Stimulated activated CD8-positive, alpha-beta memory T cell treated with anti-CD3 and anti-CD28 coated beads, Interleukin-12 subunit alpha, Interleukin-12 subunit beta, amount 100 ng/mL, for 24 hours (primary cell): ENCODE measurements around the gene SORBS1.
A peak's percentile ranks its signal among the peaks of the same experiment; 100 is the strongest.

ENCODE experiments used
- DNase-seq: peaks from one replicate; pipeline ENCODE4 v3.0.0-alpha.2; 2020; ENCODE audit errors: extremely low read depth

SORBS1 gene

DNA sequence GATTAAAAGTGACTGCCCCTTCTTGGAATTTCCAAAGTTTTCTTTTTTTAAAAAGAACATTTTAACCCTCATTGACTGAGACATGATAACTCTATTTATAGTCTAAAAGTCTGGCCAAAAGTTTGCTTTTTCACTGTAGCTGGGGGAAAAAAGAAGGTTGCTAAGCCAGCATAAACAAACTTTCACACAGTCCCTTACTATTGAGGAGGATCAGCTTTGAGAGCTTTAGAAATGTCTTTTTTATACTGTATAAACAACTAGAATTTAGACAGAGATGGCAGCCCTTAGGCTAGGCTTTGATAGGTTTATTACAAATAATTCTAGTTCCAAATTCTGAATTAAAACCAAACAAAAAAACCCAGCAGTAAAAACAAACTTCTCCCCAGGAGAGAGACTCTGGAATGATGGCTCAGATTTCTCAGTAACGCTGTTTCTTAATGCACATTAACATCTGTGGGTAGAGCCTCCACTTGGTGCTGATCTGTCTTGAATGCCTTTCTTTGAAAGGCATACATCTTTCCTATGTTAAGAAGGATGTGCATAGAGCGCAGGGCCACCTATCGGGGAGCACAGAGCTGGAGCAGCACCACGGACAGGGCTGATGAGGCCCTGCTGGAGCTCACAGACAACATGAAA, 169.5 kb downstream of the SORBS1 start:
- DNase-seq: no peak

DNA sequence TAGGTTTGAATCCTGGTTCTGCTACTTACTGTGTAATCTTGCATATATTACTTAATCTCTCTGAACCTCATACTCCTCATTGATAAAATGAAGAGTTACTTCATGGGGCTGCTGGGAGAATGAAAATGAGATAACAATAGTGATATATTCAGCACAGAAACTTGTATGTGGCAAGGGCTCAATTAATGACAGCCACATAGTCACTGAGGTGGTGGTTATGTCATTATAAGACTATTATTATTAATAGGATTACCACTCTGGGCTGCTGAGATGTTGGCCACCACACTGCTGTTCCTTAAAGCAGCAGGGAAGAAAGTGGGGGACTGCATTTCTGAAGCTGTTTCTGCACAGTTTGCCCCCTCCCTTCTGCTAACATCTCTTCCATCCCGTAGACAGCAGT, 170.0 kb downstream of the SORBS1 start:
- no peak for DNase-seq

DNA sequence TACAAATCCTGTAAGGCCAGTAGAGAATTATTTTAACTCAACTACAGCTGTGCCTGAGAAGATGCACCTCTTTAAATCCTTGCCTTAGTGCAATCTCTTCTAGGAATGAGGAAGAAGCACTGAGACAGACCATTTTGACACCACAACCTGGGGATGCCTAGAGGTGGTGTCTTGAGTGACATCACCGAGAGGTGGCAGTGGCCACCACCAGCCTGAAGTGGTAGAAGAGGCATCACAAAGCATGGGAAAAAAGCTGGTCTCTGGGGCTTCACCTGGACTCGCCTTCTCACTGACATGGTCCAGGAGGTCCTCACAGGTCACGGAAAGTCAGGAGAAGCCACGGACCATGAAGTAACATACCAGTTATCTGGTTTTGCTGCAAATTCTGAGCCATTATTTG, 171.2 kb downstream of the SORBS1 start:
- no peak for DNase-seq

DNA sequence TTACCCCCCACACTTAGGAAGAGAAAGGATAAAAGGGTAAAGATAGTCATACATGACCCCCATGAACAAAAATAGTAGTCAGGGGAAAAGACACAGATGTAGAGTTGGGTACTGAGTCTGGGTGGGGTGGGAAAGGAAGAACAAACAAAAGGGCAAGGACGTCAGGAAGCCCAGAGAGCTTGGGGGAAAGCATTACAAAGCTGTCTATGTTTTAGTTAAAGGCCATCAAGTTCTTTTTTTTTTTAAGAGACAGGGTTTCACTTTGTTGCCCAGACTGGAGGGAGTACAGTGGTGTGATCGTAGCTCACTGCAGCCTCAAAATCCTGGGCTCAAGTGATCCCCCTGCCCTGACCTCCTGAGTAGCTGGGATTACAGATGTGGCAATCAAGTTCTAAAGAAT, 172.0 kb downstream of the SORBS1 start:
- no peak for DNase-seq

DNA sequence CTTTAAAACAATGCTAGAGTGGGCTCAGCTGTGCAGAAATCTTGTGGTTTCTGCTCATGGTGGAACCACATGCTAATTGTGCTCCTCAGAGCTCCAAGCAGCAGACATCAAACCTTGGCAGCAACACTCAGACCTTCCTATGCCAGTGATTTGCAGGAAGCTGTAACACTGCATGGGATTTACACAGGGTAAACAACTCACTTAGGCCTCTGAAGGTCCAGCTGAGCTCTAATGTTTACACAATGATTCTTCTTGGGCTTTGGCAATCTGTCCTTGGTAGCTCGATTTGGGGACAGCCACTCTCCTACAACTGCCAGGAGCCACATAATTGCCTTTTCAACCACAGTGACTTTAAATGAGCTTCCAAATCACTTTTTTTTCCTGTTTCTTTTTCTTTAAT, 172.6 kb downstream of the SORBS1 start:
- DNase-seq: no peak

DNA sequence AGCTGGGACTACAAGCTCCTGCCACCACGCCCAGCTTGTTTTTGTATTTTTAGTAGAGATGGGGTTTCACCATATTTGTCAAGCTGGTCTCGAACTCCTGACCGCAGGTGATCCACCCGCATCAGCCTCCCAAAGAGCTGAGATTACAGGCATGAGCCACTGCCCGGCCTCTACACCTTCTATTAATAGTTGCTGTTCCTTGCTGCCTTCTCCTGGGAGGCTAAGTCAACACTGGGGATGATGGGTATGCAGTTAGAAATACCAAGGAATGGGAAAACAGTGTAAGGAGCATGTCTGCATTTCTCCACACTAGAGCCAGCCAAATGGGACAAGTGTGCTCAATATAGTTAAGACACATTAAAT, 173.1 kb downstream of the SORBS1 start:
- no peak for DNase-seq

DNA sequence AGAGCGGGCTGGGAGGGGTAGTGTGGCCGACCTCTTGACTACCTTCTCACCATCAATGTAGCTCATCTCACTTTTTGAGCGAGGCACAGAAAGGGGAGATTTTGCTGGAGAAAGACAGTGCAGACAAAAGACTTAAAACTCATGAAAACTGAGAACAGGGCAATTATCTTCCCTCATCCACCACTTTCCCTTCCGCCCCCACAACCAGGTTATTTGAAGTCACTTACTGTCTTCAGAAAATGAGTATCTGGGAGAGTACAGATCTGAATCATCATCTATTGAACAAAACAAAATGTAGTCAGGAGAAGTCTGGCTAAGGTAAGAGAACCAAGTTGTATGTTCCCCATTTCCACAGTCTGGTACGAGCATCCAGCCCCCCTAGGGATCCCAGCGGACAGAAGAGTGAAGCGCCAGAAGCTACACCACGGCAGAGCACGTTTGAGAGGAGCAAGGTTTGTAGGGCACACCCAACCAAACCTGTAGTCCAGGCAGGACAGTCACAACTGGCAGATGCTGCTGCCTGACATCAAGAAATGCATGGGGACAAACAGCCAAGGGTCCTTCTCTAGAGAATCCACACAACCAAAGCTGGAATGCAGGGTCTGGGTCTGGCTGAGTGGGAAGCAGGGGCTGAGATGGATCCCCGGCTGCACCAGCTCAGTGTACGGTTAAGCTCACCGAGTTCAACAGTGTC, 177.0 kb downstream of the SORBS1 start:
- peak; percentile 1 for DNase-seq

DNA sequence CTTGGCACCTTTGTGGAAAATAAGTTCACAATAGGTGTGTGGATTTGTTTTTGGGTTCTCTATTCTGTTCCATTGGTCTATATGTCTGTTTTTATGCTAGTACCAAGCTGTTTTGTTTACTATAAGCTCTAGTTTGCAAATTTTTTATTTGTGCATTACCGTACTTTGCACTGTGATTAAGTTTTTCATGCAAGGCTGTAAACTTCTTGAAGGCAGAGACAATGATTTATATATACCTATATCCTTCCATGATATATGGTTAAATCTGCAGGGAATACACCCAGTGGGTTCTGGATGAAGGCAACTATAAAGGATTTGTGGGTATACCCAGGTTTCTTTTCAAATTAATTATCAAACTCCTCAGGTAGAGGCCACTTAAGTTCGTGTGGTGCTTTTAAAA, 178.6 kb downstream of the SORBS1 start:
- no peak for DNase-seq

DNA sequence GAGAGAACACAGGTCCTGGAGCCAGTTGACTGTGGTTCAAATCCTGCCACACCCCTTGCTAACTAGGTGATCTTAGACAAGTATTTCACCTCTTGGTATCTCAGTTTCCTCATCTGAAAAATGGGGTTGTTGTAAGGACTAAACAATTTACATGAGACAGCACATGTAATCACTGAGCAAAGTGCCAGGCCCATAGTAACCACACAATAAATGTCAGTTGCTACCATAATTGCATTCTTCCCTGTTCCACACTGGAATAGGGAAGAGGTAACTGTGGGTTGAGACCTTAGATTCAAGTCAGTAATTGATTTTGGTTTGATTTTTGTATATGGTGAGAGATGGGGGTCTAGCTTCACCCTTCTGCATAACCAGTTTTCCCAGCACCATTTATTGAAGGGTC, 179.0 kb downstream of the SORBS1 start:
- DNase-seq: no peak

DNA sequence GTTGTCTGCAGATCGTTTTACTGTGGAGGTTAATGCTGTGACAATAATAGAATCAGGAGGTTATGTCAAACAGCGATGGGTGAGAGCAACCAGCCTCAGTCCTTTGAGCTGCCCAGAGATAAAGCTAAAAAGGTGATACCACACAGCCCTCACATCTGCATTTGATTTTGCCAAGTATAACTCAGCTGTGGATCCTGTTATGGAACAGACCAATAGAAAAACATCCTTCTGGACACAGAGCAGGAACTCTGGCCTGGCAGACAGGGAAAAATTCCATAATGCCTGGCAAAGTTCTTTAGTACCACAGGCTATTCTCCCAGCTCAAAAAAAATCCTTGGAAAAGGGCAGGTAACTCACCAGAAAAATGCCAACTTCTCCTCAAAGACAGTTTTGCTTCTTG, 183.2 kb downstream of the SORBS1 start:
- DNase-seq: no peak

DNA sequence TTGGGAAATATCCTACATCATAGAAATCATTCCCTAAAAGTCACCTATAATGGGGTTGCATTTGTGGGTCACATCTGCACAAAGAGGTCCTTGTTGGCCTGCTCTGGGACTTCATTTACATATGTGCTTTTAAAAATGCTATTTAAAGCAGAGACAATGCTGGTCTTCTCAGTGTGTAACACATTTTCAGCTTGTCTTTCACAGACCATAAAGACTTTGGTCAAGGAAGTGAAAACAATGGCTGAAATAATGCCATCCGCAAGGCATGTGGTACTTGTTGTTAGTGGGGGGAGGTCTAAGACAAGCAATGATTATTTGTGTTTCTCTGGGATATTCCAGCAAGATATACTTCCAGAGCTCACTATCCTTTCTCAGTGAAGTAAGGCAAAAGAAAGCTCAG, 185.8 kb downstream of the SORBS1 start:
- DNase-seq: no peak

DNA sequence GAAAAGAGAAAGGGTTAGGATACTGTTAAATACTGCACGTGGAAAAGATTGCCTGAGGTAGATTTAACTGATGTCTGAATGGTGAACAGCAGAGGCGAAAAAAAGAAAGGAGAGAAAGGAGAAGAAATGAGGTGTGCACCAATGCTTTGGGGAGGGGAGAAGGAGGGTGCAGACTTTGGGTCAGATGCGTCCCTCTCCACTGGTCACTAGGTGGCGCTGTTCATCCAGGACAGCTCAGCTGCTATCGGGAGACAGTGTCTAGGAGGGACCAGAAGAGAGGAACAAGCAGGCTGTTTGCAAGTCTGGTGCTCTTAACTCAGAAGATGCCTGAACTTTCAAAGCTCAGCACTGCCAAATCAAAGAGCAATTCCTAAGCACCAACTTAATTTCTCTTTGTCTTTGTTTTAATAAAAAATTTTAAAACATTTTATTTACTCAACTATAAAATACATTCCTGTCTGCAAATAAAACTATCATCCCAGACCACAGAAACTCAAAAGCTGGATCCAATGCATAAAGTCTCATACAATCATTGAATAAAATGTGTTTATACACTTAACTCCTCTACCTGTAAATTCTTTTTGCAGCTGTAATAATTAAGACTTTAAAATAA, 186.5 kb downstream of the SORBS1 start:
- peak; percentile 14 for DNase-seq

DNA sequence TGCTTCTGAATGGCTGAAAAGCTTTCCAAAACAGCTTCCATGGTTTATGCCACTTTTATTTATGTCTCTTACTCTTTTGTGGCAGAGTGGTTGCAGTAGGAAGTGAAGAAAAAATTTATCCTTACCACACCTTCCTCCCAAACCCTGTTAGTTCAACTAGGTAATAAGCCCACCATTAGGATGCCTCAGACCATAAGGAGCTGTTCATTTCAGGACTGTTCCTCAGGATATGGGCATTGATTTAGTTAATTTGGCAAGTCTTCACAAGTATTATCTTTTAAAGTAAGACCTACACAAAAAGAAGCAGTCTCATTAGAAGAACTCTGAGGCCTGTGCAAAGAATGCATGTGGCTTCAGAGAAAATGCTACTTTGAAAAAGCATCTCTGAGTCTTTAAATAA, 187.5 kb downstream of the SORBS1 start:
- no peak for DNase-seq

DNA sequence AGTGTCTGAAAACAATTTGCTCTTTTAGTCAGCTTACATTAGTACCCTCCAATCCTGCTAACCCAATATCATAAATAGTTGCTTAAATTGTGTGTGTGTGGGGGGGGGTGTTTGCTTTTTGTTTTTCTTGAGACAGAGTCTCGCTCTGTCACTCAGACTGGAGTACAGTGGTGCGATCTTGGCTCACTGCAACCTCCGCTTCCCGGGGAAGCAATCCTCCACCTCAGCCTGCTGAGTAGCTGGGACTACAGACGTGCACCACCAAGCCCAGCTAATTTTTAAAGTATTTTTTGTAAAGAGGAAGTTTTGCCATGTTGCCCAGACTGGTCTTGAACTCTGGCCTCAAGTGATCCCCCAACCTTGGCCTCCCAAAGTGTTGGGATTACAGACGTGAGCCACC, 196.8 kb downstream of the SORBS1 start:
- no peak for DNase-seq

DNA sequence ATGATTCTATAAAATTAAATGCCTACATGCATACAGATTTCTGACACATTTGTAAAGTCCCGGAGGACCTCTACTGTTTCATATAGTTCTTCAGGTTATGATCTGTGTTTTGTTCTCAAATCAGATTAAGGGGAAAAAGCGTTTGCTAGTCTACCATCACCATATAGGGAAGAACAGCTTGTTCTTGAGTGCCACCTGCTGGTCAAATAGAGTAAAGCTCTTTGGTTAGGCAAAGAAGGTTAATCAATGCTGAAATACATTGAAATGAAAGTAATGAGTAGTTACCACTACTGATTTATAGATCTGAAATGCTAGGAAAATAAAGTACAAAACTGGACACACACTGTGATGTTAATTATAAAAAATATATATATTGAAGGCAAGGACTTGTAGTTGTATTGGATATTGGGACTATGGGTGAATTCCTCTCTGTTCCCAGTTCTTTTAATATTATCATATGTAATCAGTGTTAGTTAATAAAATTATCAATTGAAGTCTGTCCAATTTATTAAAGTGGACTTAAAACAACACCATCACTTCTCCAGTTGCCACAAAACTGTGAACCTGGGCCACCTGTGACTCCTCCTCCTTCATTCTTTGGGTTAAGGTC, 197.8 kb downstream of the SORBS1 start:
- no peak for DNase-seq

DNA sequence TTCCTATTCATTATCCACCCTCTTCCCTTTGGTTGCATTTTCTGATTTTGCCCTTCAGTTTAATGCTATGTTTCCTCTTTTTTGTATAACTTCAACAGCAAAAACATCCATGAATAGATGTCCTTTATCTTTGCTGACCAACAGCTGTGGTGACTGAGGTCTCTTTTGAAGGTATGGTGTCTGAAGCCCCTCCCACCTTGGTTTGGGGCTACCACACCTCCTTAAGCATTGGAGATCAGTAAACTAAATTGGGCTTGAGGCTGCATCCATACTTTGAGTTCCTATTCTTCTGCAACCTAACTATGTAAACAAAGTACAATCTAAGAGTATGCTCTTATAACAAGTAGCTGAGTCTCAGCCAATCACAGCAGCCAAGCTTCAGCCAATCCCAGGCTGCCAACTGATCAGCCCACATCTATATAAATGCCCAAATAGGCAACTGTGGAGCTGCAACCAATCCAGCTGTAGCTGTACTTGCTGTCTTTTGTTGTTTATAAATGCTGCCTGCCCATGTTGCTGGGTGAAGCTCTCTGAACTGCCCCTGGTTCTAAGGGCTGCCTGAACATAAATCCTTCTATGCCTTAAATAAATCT, 201.0 kb downstream of the SORBS1 start:
- no peak for DNase-seq

DNA sequence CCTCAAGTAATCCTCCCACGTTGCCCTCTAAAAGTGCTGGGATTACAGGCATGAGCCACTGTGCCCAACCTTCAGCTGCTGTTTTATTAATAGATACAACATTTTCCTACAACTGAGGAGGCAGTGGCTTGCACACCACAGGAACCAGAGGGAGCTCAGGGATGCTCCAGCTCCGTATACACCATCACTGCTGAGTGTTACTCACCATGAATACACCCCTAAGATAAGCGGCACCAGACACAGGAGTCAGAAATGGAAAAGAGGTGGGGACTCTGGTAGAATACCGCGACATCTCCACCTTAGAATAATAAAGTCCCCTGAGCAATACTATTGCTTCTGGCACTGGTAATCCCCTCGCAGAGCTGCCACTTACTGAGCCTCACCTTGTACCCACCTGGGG, 201.7 kb downstream of the SORBS1 start:
- no peak for DNase-seq

DNA sequence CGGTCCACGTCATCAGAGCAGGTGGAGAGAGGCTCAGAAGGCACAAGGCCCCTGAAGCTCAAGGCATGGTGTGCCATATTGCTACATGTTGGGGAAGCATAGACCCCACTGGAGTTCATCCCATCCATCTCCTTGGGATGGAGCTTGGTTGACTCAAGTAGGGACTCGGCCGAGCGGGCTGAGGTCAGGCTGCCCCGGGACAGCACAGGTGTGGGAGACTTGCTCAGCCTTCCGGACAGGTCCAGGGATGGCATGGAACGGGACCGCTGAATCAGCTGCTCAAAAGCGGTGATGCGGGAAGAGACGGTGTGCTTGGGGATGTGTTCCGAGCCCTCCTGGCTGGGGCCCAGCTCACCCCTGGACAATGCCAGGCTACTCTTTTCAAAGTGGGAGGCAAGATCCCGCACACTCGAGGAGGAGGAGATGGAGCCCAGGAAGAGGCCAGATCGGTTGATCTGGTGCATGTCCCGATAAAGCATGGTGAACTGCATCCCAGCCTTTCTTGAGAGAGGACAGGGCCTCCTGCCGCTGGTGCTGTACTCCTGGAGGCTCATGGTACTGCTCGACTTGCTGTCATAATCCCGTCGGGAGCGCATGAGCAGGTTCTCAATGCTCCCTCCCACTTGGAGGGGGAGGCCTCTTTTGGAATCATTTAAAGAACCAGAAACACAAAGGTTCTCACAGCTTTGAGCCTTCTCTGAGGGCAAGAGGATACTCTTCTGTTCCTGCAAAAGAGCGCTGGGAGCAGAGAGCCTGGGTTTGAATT, 204.8 kb downstream of the SORBS1 start:
- DNase-seq: no peak

DNA sequence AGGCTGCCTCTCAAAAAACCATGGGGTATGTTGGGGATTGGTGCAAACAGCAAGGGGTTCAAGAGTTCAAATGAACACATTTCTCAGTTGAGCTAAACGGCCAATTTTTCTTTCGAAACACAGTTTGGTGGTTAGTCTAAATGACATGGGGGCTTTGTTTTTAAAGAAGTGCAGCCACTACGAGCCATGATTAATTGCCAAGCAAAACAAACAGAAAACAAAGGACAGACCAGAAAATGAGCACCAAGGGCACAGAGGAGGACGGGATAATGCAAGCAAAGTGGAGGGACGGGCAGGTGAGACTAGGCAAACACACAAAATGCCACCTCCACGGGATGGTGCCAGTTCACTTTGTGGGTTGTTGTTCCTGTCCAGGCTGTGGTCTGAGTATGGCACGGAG, 205.9 kb downstream of the SORBS1 start:
- DNase-seq: no peak

DNA sequence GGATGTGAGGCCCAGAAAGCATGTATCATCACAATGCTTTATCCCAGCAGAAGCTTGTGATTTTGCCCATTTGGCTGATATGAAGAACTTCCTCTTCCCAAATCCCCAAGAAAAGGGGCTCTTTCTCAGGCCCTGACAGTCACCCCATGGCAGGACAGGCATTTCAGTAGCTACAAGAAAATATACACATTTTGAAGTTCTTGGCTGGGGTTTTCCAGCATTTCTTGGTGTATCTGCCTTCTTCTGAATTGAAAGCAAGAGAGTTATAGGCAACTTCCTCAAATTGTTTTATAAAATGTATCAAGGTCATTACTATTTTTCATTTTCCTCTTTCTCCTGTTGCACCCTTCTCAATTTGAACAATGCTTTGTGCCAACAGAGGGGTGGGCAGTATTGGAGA, 207.1 kb downstream of the SORBS1 start:
- DNase-seq: no peak

DNA sequence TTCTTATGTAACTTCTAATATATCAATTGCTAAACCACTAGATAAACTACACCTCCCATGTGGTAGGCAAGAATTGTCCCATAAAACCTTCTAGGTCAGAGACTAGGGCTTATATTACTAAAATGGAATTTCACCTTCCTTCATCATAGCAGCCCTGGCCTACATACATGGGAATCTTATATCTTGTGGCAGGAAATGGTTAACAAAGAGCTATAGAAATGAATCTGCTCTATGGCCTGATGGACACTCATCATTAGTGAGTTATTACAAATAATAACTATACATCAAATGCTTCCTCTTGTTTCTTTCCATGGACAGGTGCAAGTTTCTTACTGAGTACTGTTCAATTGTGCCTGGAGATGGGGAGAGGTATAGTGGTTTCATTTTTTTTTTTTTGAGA, 208.0 kb downstream of the SORBS1 start:
- no peak for DNase-seq

DNA sequence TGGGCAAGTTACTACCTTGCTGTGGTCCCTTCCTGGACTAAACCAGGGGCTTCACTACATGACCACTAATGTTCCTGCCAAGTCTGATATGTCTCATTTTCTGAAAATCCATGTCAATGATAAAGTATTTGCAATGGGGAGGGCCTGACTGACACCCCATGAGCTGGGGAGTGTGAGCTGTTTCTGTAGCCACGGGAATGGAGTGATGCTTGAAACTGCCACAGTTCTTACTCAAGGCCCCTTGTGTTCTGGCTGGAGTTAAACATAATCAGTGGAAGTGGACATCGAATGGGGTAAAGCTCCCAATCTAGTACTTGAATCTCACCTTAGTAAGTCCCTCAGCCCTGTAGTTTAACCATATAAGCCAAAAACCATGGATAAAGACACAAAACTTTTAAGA, 208.5 kb downstream of the SORBS1 start:
- DNase-seq: no peak
